HT1080 (cell line): ENCODE measurements around the gene PGM2. TPM values are rescaled to one million over a fixed set of nuclear protein-coding genes. Genes with fewer than 3 reads are reported as not detected.

ENCODE experiments used
- DNase-seq: peaks from one replicate; pipeline ENCODE4 v3.0.0-alpha.2; 2015; ENCODE audit warnings: low read depth
- total RNA-seq: library from RNA; depleted of rRNA; stranded (reverse); fragments of >200 nt; shearing (Covaris generic); gene quantifications from 2 replicates; pipeline ENCODE4 v1.2.3, GENCODE V29; 2014; rRNA removed

The PGM2 gene
- total RNA-seq, 1 experiment from 2014 or later = 104 TPM

- DNase-seq = no peak
Observed at GRCh38 chr4:37902212-37902611, 75.7 kb downstream of the PGM2 start.

GRCh38 chr4:37902738-37903693 is 76.5 kb downstream of the PGM2 start:
- DNase-seq = no peak

- no peak for DNase-seq
Observed at GRCh38 chr4:37903901-37904300, 77.4 kb downstream of the PGM2 start.

- no peak for DNase-seq
Observed at GRCh38 chr4:37904824-37905223, 78.3 kb downstream of the PGM2 start.

- DNase-seq = no peak
Observed at GRCh38 chr4:37905533-37906169, 79.2 kb downstream of the PGM2 start.

- peak; percentile 42 for DNase-seq
Observed at GRCh38 chr4:37908488-37909331, 82.2 kb downstream of the PGM2 start.

- no peak for DNase-seq
Observed at GRCh38 chr4:37909332-37910090, 83.0 kb downstream of the PGM2 start.

GRCh38 chr4:37910091-37910486 is 83.6 kb downstream of the PGM2 start:
- DNase-seq = no peak

Other genes with a start within 250 kb of the PGM2 start
- 36.5 and 50.6 TPM in 2 replicates for gene RELL1, start 140.3 kb upstream of the PGM2 start, total RNA-seq
- 127 and 129 TPM in 2 replicates for gene TBC1D1, start 64.4 kb downstream of the PGM2 start, total RNA-seq
- not detected in 2 replicates for gene PTTG2, start 133.7 kb downstream of the PGM2 start, total RNA-seq